Activated naive CD4-positive, alpha-beta T cell treated with Interleukin-2 at 50 U/mL for 16 hours (primary cell): ENCODE data around the gene MBNL1.

Experiments
- DNase-seq: peaks from one replicate; pipeline ENCODE4 v3.0.0-alpha.2; 2020

The MBNL1 gene

GRCh38 chr3:152499791-152500385, 231.2 kb downstream of the MBNL1 start:
- no peak for DNase-seq

GRCh38 chr3:152505926-152506325, 237.2 kb downstream of the MBNL1 start:
- peak; percentile 10 for DNase-seq

- DNase-seq: no peak
These were observed 240.0 kb downstream of the MBNL1 start for GRCh38 chr3:152508705-152509104.

- DNase-seq: no peak
These were observed 243.2 kb downstream of the MBNL1 start for GRCh38 chr3:152511904-152512303.

DNA sequence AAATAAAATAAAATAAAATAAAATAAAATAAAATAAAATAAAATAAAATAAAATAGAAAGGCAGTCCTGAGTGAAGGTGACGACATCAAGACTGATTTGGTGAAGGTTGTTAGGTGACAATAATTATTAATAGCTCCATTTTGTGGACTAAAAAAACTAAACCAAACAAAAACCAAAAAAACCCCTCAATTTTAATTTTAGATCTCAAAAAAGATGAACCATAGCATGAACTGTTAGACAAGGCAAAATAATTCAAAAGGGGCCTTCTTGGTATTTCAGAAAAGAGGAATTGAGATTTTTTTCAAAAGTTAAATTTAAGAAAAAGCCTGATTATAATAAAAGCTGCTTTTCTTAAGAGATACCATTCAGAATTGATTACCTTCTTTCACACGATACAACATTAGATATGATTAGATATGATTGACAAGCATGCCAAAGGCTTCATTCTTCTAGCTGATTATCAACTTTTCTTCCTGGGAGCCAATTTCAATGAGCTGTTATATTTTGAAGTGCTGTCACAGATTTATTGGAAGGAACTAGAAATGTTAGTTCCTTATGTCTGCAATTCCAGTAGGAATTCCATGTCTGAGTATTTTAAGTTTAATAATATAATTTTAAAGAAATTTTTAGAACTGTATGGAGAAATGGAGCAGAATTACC, 244.7 kb downstream of the MBNL1 start:
- DNase-seq: no peak
